K562 (cell line): Measurements from ENCODE around the gene ZBTB38. TPM values are rescaled to one million over a fixed set of nuclear protein-coding genes. Genes with fewer than 3 reads are reported as not detected.

Source experiments
- ATAC-seq: fragments of 200-7000 bp; cut with Tn5 transposase; 3 replicates; pipeline ENCODE4 v1.9.1; 2020; ENCODE audit warnings: moderate library complexity
- BruUV-seq: library from RNA; stranded (reverse); fragments of 400-500 nt; replicated peaks from 2 replicates; lab custom pipeline; 2021; lab: Mats Ljungman, UMichigan
- CTCF ChIA-PET: fragments of 300-600 bp; formaldehyde crosslinking; extraction: SDS; loops from one replicate; lab custom pipeline; 2021; ENCODE audit warnings: low intra/inter-chr PET ratio; lab: Yijun Ruan, JAX
- POLR2A ChIA-PET: fragments of 300-600, 350-650 bp; sonication (Branson Sonifier 250); formaldehyde crosslinking; extraction: SDS; loops from one replicate; lab custom pipeline; 2021; ENCODE audit warnings: antibody characterized with exemption, inconsistent platforms; lab: Yijun Ruan, JAX
- DNase-seq, 4 experiments: peaks; one replicate each; pipeline versions ENCODE4 v3.0.0 to v3.0.0-alpha.2; 2011 to 2018; ENCODE audit warnings: low spot score in 3 of 4, mixed read lengths in 3 of 4; ENCODE audit errors: extremely low read depth in 1 of 4
- FAIRE-seq: peaks from 2 replicates; lab custom pipeline; 2011; peaks lifted over from hg19 to GRCh38; lab: Jason Lieb, UNC
- H2AFZ ChIP-seq: 2 replicates; pipeline ENCODE4 v1.6.0; 2011; ENCODE audit warnings: low read depth, low read length, control low read depth, inconsistent platforms
- H3K27ac ChIP-seq: fragments of 200-600 bp; 3 replicates; pipeline ENCODE4 v1.8.0; 2011; ENCODE audit warnings: low read depth, mild to moderate bottlenecking, control low read depth, inconsistent platforms, low read length, moderate library complexity, mixed read lengths; ENCODE audit errors: extremely low read depth
- H3K27me3 ChIP-seq, 2 experiments: fragments of 300-600 bp in 1 of 2; 2 replicates in 1 of 2; 3 replicates in 1 of 2; pipeline versions ENCODE4 v1.6.0 to v1.8.0; 2011; ENCODE audit warnings: inconsistent platforms in 2 of 2, low read length in 2 of 2, mild to moderate bottlenecking in 1 of 2, mixed read lengths in 1 of 2, moderate library complexity in 1 of 2; ENCODE audit not compliant: control insufficient read depth in 2 of 2, insufficient read depth in 2 of 2
- H3K36me3 ChIP-seq: fragments of 300-600 bp; 3 replicates; pipeline ENCODE4 v1.8.0; 2011; ENCODE audit warnings: mild to moderate bottlenecking, low read length, inconsistent platforms; ENCODE audit not compliant: control insufficient read depth, insufficient read depth
- H3K4me1 ChIP-seq, 2 experiments: fragments of 200-600 bp in 1 of 2; replicated peaks in 1 of 2; 2 replicates in 1 of 2; 3 replicates in 1 of 2; pipeline versions ENCODE4 v1.5.1 to v1.8.0; 2011; ENCODE audit warnings: inconsistent platforms in 2 of 2, low read length in 2 of 2, mild to moderate bottlenecking in 1 of 2, mixed read lengths in 1 of 2, moderate library complexity in 1 of 2; ENCODE audit not compliant: control insufficient read depth in 2 of 2, insufficient read depth in 2 of 2
- H3K4me2 ChIP-seq: 2 replicates; pipeline ENCODE4 v1.6.1; 2011; ENCODE audit warnings: low read length, control low read depth, inconsistent platforms, mixed read lengths; ENCODE audit not compliant: insufficient read depth
- H3K4me3 ChIP-seq: fragments of 200-600 bp; sonication (generic), shearing (Covaris generic); 2 replicates; pipeline ENCODE4 v1.5.1; 2016; ENCODE audit warnings: control low read depth, inconsistent platforms
- H3K79me2 ChIP-seq: fragments of 200-600 bp; 3 replicates; pipeline ENCODE4 v1.8.0; 2011; ENCODE audit warnings: low read length, inconsistent platforms; ENCODE audit not compliant: control insufficient read depth, insufficient read depth
- H3K9ac ChIP-seq, 2 experiments: 2 replicates each; pipeline versions ENCODE4 v1.6.0 to v1.6.1; 2011; ENCODE audit warnings: low read depth in 2 of 2, low read length in 2 of 2, control low read depth in 1 of 2, inconsistent platforms in 1 of 2, mild to moderate bottlenecking in 1 of 2, mixed read lengths in 1 of 2; ENCODE audit not compliant: insufficient read depth in 1 of 2
- H3K9me1 ChIP-seq: one replicate; pipeline ENCODE4 v1.6.0; 2011; ENCODE audit warnings: inconsistent platforms, mild to moderate bottlenecking, low read length, moderate library complexity; ENCODE audit not compliant: control insufficient read depth, insufficient read depth
- H3K9me3 ChIP-seq: replicated peaks from 2 replicates; pipeline ENCODE4 v1.5.1; 2011; ENCODE audit warnings: low read depth, low read length, inconsistent platforms; ENCODE audit not compliant: control insufficient read depth, insufficient read depth
- H4K20me1 ChIP-seq: replicated peaks from 2 replicates; pipeline ENCODE4 v1.6.1; 2011; ENCODE audit warnings: low read length, inconsistent platforms, mixed read lengths; ENCODE audit not compliant: control insufficient read depth, insufficient read depth
- SUPT5H ChIP-seq: fragments of 450-650 bp; IDR thresholded peaks from 2 replicates; pipeline ENCODE4 v1.6.1; 2016
- WGBS: fragments of 100-300 bp; shearing (Covaris generic); methylation state at CpG from one replicate; pipeline ENCODE4 v1.1.6; 2016; ENCODE audit warnings: low coverage, mixed read lengths; ENCODE audit not compliant: insufficient coverage; ENCODE audit errors: missing lambda C conversion rate; 5-methylcytosine and 5-hydroxymethylcytosine counted together
- in situ Hi-C: fragments of 300-500 bp; cut with MboI; formaldehyde crosslinking; loops from 4 replicates; pipeline ENCODE4 v1.15.0; 2018; ENCODE audit warnings: inconsistent platforms, mixed read lengths
- intact Hi-C: fragments of 100-400 bp; cut with micrococcal nuclease; formaldehyde crosslinking; loops from 2 replicates; pipeline ENCODE4 v1.14.2; 2022
- polyA plus RNA-seq, 8 experiments: library from polyadenylated mRNA; depleted of rRNA in 4 of 8; stranded (reverse) in 5 of 8; unstranded in 3 of 8; fragments of >200 nt; fragmentation: Nextera tagmentation in 2 of 8; fragmentation: Illumina TruSeq in 1 of 8; extraction: Ambion mirVana in 2 of 8; extraction: Trizol in 1 of 8; gene quantifications; 2 replicates each; pipeline versions ENCODE4 v1.2.1 to v1.2.3, GENCODE V29; 2011 to 2014; ENCODE audit warnings: inconsistent platforms in 1 of 8, missing spikeins in 1 of 8
- total RNA-seq, 7 experiments: library from RNA; depleted of rRNA in 6 of 7; stranded (reverse); fragments of >200 nt in 6 of 7; fragmentation: Illumina TruSeq in 2 of 7; extraction: Trizol in 2 of 7; gene quantifications; 2 replicates each; pipeline versions ENCODE4 v1.2.1 to v1.2.3, GENCODE V29; 2011 to 2021; ENCODE audit warnings: low replicate concordance in 1 of 7
- TF ChIP-seq, protein P1 (sequence below), 2 experiments: IDR thresholded peaks in 1 of 2; conservative IDR thresholded peaks in 1 of 2; 2 replicates each; pipeline ENCODE4 v1.6.1; 2016; ENCODE audit warnings: low read depth in 2 of 2, mild to moderate bottlenecking in 1 of 2, missing compliant biosample characterization in 1 of 2, missing genetic modification characterization in 1 of 2, moderate library complexity in 1 of 2

Gene ZBTB38
- total and polyA plus RNA-seq, 9 of the 15 experiments (the other 6 are each of a cell fraction or from before 2014, with no cell fraction given), result 12.1 to 39.4 (median 22.9) TPM

DNA sequence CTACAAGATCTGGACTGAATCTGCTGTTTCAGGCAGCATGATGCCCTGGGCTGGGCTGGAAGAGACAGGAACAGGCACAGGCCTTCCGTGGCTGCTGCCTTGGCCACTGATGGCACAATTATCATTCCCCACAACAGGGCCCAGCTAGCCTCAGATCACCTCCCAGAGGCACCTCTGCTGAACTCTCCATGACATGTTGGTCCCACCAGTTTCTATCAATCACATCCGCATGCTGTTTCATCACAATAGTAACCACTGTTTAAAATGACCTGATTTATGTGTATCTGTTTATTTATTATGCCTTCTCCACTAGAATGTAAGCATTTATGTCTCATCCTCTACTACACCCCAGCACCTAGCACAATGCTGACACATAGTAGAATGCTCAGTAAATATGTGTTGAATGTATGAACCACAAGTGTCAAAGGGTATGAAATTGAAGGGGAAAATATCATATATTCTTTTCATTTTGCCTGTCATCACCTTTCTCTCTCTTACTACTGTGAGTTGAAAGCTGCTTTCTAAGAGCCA lies 32.7 kb upstream of the ZBTB38 start:
- TF ChIP-seq, protein P1, sequence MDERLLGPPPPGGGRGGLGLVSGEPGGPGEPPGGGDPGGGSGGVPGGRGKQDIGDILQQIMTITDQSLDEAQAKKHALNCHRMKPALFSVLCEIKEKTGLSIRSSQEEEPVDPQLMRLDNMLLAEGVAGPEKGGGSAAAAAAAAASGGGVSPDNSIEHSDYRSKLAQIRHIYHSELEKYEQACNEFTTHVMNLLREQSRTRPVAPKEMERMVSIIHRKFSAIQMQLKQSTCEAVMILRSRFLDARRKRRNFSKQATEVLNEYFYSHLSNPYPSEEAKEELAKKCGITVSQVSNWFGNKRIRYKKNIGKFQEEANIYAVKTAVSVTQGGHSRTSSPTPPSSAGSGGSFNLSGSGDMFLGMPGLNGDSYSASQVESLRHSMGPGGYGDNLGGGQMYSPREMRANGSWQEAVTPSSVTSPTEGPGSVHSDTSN (CRISPR knock-in tag; IDR thresholded peaks at IDR 0.05; ENCODE audit: low read depth), result no peak
- TF ChIP-seq, protein P1 (tag; conservative IDR thresholded peaks at IDR 0.05; ENCODE audit: low read depth), result peak; percentile 55; the same call in 1 of the 2 replicates
- no peak for TF ChIP-seq SUPT5H
- TF ChIP-seq, all 486 proteins: peak for 1
- DNase-seq, result no peak
- FAIRE-seq, result no peak
- no peaks in the 10 kb centered on the region for H3K27me3 ChIP-seq
- POLR2A ChIA-PET, result interaction anchor here (0.9 to 1.5 kb wide), 4 partner anchors 13 to 25 kb away, joined by 3 to 4 read pairs (median 4); no protein-coding TSS in a partner anchor
- ATAC-seq, result no peak
- H3K27ac ChIP-seq, result no peak overlapping the region
- no peak overlapping the region for H3K4me3 ChIP-seq
- no peaks in the 10 kb centered on the region for H3K9me3 ChIP-seq
- WGBS, result 38% methylated on average over 2 of the region's 2 CpGs
- H4K20me1 ChIP-seq, result no peaks in the 10 kb centered on the region
- no peaks in the 10 kb centered on the region for H3K79me2 ChIP-seq
- no TSS peak for BruUV-seq
- H3K4me2 ChIP-seq, result no peak overlapping the region
- intact Hi-C loops (no loop called here), in situ Hi-C loops (no loop called here)
- peak overlapping the region in 1 of 2 experiments; percentile 46; a peak in 1 of 4 replicates for H3K9ac ChIP-seq
- H2AFZ ChIP-seq, result peak overlapping the region; percentile 32; the same call in 1 of the 2 replicates
- no peaks in the 10 kb centered on the region for H3K36me3 ChIP-seq
- H3K4me1 ChIP-seq, result peaks cover 13 to 54% of the 10 kb centered on the region in 2 experiments
- CTCF ChIA-PET, result no interaction called here
- no peaks in the 10 kb centered on the region for H3K9me1 ChIP-seq
